BE2C (cell line): Measurements from ENCODE around the gene DPPA4.

ENCODE experiments used
- DNase-seq: peaks from one replicate; pipeline ENCODE4 v3.0.0-alpha.2; 2020
- H3K27me3 ChIP-seq: fragments of 250-450 bp; sonication (Bioruptor Pico); 2 replicates; pipeline ENCODE4 v1.5.1; 2020; ENCODE audit warnings: mild to moderate bottlenecking
- H3K36me3 ChIP-seq: fragments of 250-450 bp; sonication (Bioruptor Pico); 2 replicates; pipeline ENCODE4 v1.5.1; 2020; ENCODE audit warnings: mild to moderate bottlenecking
- H3K4me1 ChIP-seq: fragments of 250-450 bp; sonication (Bioruptor Pico); 2 replicates; pipeline ENCODE4 v1.5.1; 2020
- H3K4me3 ChIP-seq: 2 replicates; pipeline ENCODE4 v1.5.1; 2011; ENCODE audit warnings: low read depth, low read length
- H3K9me3 ChIP-seq: fragments of 250-450 bp; sonication (Bioruptor Pico); 2 replicates; pipeline ENCODE4 v1.5.1; 2020
- TF ChIP-seq, protein P1 (sequence below): IDR thresholded peaks from 2 replicates; pipeline ENCODE4 v1.5.1; 2012; ENCODE audit warnings: mild to moderate bottlenecking, low read depth, low read length

The DPPA4 gene

DNA sequence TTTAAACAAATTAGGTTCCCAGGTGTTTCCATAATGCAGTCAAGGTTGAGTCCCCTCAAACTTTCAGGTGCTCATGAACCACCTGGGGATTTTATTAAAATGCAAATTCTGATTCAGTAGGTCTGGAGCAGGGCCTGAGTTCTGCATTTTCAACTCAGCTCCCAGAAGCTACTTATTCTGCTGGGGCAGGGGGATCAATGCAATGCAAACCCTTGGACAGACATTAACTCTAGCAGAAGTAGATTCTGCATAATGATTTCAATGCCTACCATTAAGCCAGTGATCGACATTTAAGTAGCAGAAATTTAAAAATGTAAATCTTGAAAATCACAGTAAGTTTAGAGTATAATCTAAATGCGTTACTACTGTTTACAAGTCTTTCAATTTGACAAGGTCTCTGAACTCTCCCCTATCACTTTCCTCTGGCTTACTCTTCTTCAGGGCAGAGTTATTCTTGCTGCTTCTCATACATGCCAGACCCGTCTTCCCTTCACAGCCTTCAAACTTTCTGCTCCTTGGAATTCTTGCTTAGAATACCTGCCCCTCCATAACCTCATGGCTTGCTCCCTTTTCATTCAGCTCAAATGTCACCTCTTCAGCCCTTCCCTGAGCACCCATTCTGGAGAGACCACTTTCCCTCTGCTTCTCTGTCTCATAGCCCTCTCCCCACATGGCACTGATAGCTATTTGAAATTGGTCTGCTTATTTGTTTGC lies 19.3 kb upstream of the DPPA4 start:
- H3K36me3 ChIP-seq: no peaks in the 10 kb centered on the region
- H3K9me3 ChIP-seq: no peaks in the 10 kb centered on the region
- DNase-seq: no peak
- no peaks in the 10 kb centered on the region for H3K27me3 ChIP-seq
- H3K4me1 ChIP-seq: no peaks in the 10 kb centered on the region
- H3K4me3 ChIP-seq: no peak overlapping the region
- TF ChIP-seq, protein P1, sequence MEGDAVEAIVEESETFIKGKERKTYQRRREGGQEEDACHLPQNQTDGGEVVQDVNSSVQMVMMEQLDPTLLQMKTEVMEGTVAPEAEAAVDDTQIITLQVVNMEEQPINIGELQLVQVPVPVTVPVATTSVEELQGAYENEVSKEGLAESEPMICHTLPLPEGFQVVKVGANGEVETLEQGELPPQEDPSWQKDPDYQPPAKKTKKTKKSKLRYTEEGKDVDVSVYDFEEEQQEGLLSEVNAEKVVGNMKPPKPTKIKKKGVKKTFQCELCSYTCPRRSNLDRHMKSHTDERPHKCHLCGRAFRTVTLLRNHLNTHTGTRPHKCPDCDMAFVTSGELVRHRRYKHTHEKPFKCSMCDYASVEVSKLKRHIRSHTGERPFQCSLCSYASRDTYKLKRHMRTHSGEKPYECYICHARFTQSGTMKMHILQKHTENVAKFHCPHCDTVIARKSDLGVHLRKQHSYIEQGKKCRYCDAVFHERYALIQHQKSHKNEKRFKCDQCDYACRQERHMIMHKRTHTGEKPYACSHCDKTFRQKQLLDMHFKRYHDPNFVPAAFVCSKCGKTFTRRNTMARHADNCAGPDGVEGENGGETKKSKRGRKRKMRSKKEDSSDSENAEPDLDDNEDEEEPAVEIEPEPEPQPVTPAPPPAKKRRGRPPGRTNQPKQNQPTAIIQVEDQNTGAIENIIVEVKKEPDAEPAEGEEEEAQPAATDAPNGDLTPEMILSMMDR: no peak

DNA sequence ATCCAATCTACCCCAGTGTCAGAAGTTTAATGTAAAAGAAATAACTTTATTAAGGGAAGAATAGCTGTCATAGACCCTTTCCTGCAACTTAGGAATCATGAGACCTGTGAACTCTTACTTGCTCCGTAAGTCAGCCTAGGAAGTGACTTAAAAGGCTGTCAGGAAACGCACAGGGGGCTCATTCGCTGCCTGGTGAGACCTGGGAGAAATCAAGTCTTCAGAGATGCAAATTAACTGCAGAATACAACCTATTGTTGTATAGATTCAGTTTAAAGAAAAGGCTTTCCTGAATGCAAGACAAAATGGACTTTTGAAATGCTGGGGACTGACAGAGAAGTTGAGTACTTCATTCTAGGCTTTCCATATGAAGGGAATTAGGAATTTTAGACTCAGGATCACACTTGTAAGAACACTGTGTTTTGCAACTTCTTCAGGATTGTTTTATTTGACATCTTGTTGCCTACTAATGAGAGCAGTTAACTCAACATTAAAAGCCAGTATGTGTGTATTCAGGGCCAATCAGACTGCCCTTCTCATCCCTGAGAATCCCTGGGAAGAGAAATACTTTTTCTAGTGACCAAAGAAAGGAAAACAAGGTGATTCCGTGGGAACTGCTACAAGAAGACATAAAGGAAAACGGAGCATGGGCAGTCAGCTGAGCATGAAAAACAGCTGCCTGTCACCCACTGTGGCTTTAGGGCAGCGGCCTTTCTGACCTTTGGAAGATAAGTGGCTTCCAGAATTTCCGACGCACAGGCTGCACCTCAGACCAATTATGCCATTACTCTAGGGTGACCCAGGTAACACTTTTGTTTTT lies 18.5 kb upstream of the DPPA4 start:
- H3K4me3 ChIP-seq: no peak overlapping the region
- H3K36me3 ChIP-seq: no peaks in the 10 kb centered on the region
- no peaks in the 10 kb centered on the region for H3K9me3 ChIP-seq
- no peaks in the 10 kb centered on the region for H3K27me3 ChIP-seq
- H3K4me1 ChIP-seq: no peaks in the 10 kb centered on the region
- DNase-seq: no peak
- TF ChIP-seq, protein P1: no peak

DNA sequence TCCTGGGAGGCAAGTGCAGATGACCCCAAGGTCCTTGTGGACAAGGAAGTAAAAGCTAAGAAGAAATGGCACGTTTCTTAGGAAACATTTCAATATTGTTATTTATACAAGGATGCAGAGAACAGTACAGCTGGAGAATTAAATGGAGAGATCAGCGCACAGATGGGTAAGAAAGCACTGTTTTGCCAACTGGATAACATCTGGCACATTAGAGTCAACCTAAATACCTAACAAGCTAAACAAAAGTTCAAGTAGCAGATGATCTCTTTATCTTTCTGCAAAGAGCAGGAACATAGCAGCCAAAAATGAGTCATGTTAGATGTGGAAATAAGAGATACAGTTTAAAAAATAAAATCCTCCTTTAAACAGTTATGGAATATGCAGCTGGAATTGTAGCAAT lies 15.7 kb upstream of the DPPA4 start:
- no peak overlapping the region for H3K4me3 ChIP-seq

DNA sequence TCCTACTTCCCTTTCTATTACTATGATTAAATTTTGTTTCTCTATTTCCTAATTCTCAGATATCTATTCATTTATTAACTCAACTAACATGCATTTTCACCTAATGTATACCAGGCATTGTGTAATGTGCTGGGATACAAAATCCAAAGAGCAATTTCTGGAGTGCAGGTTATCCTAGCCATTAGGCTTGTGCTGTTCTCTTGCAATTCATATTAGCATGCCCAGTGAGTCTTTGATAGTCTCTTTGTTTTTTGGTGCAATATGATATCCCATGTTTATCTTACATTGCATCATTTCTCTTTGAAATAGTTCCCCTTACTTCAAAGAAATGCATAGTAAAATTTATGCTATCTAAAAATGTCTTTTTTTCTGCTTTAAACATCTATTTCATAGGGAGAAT lies 13.9 kb upstream of the DPPA4 start:
- H3K36me3 ChIP-seq: no peaks in the 10 kb centered on the region
- no peaks in the 10 kb centered on the region for H3K4me1 ChIP-seq
- DNase-seq: no peak

More for the DNA sequence above, 15.7 kb upstream of the DPPA4 start:
- DNase-seq: no peak
- no peaks in the 10 kb centered on the region for H3K36me3 ChIP-seq
- H3K4me1 ChIP-seq: no peaks in the 10 kb centered on the region
- TF ChIP-seq, protein P1: no peak
- no peaks in the 10 kb centered on the region for H3K9me3 ChIP-seq
- H3K27me3 ChIP-seq: no peaks in the 10 kb centered on the region

DNA sequence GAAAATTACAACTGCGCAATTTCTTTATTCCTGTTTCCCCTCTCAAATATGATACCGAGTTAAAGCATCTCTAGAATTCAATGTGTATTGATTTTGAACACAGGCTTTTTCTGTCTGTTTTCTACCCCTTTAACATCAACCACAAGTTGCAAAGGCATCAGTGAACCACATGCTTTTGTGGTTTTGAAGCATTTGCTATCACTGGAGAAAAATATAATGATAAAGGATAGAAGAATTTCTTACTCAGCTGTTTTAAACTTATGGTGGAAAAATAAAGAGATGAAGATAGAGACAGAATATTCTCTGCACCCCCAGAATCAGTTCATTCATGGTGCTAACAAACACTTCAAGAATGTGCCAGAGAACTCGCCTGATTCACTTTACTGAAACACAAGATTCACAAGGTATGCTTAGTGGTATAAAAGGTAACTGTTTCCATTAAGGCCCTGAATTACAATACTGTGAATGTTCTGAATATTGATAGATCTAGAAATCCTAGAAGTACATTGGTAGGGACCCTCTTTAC lies 9.5 kb upstream of the DPPA4 start:
- no peak for DNase-seq
- H3K27me3 ChIP-seq: no peaks in the 10 kb centered on the region
- TF ChIP-seq, protein P1: no peak

More for the DNA sequence above, 13.9 kb upstream of the DPPA4 start:
- no peak overlapping the region for H3K4me3 ChIP-seq
- no peaks in the 10 kb centered on the region for H3K9me3 ChIP-seq
- TF ChIP-seq, protein P1: no peak
- H3K27me3 ChIP-seq: no peaks in the 10 kb centered on the region

More for the DNA sequence above, 9.5 kb upstream of the DPPA4 start:
- Histone ChIP-seq H3K4me3 (no peak overlapping the region), H3K9me3 (no peaks in the 10 kb centered on the region), H3K36me3 (no peaks in the 10 kb centered on the region), H3K4me1 (no peaks in the 10 kb centered on the region)
